SK-N-SH (cell line): ENCODE measurements around the gene LSP1. TPM values are rescaled to one million over a fixed set of nuclear protein-coding genes. Genes with fewer than 3 reads are reported as not detected.

Source experiments
- CTCF ChIA-PET: fragments of 300-600, 350-600 bp; formaldehyde crosslinking; extraction: SDS; loops from one replicate; lab custom pipeline; 2021; lab: Yijun Ruan, JAX
- POLR2A ChIA-PET: fragments of 350-600 bp; sonication (Branson Sonifier 250); formaldehyde crosslinking; extraction: SDS; loops from one replicate; lab custom pipeline; 2020; ENCODE audit warnings: antibody characterized with exemption, inconsistent platforms; lab: Yijun Ruan, JAX
- DNase-seq: peaks from one replicate; pipeline ENCODE4 v3.0.0; 2012
- H2AFZ ChIP-seq: fragments of 200-600 bp; sonication (generic); 2 replicates; pipeline ENCODE4 v1.8.1; 2016; ENCODE audit warnings: antibody characterized with exemption, mild to moderate bottlenecking, low read depth
- H3F3A ChIP-seq: fragments of 200-600 bp; sonication (generic); replicated peaks from 2 replicates; pipeline ENCODE3; 2016; ENCODE audit warnings: antibody characterized with exemption, mild to moderate bottlenecking; ENCODE audit not compliant: insufficient read depth
- H3K27ac ChIP-seq, 2 experiments: fragments of 200-500 bp in 1 of 2; fragments of 200-600 bp in 1 of 2; sonication (Bioruptor generic) in 1 of 2; sonication (generic), shearing (Covaris generic) in 1 of 2; 2 replicates each; pipeline versions ENCODE4 v1.5.1 to v1.6.1; 2014 to 2016; ENCODE audit warnings: low read depth in 2 of 2, inconsistent platforms in 1 of 2, low read length in 1 of 2, mild to moderate bottlenecking in 1 of 2, mixed read lengths in 1 of 2
- H3K27me3 ChIP-seq: fragments of 200-600 bp; sonication (generic), shearing (Covaris generic); 2 replicates; pipeline ENCODE4 v1.6.1; 2016; ENCODE audit warnings: mixed run types; ENCODE audit not compliant: insufficient read depth
- H3K36me3 ChIP-seq, 2 experiments: fragments of 200-500 bp in 1 of 2; fragments of 200-600 bp in 1 of 2; sonication (Bioruptor generic) in 1 of 2; sonication (generic) in 1 of 2; replicated peaks in 1 of 2; 2 replicates each; pipeline versions ENCODE3 to v1.5.1; 2014 to 2016; ENCODE audit warnings: low read length in 1 of 2, mild to moderate bottlenecking in 1 of 2; ENCODE audit not compliant: insufficient read depth in 2 of 2, control insufficient read depth in 1 of 2
- H3K4me1 ChIP-seq, 2 experiments: fragments of 200-500 bp in 1 of 2; fragments of 200-600 bp in 1 of 2; sonication (Bioruptor generic) in 1 of 2; sonication (generic), shearing (Covaris generic) in 1 of 2; 2 replicates each; pipeline versions ENCODE4 v1.5.1 to v1.6.1; 2014 to 2016; ENCODE audit warnings: low read depth in 1 of 2, low read length in 1 of 2, mixed run types in 1 of 2; ENCODE audit not compliant: insufficient read depth in 2 of 2, control insufficient read depth in 1 of 2
- H3K4me2 ChIP-seq: fragments of 200-600 bp; sonication (generic), shearing (Covaris generic); 2 replicates; pipeline ENCODE4 v1.6.1; 2017; ENCODE audit warnings: mixed run types
- H3K4me3 ChIP-seq, 2 experiments: fragments of 200-500 bp in 1 of 2; fragments of 200-600 bp in 1 of 2; sonication (Bioruptor generic) in 1 of 2; sonication (generic), shearing (Covaris generic) in 1 of 2; 2 replicates each; pipeline versions ENCODE4 v1.5.1 to v1.8.1; 2014 to 2016; ENCODE audit warnings: low read depth in 2 of 2, inconsistent platforms in 1 of 2, low read length in 1 of 2, mild to moderate bottlenecking in 1 of 2, mixed read lengths in 1 of 2, moderate library complexity in 1 of 2
- H3K79me2 ChIP-seq: fragments of 200-600 bp; sonication (generic); 2 replicates; pipeline ENCODE4 v1.8.1; 2017; ENCODE audit warnings: mild to moderate bottlenecking; ENCODE audit not compliant: insufficient read depth
- H3K9ac ChIP-seq: fragments of 200-600 bp; sonication (generic); 2 replicates; pipeline ENCODE4 v1.6.1; 2017; ENCODE audit warnings: mixed run types
- H3K9me2 ChIP-seq: fragments of 200-600 bp; sonication (generic); 2 replicates; pipeline ENCODE4 v1.6.1; 2017; ENCODE audit warnings: mixed run types
- H3K9me3 ChIP-seq: fragments of 200-600 bp; sonication (generic); 2 replicates; pipeline ENCODE4 v1.6.1; 2017; ENCODE audit warnings: mixed run types, mild to moderate bottlenecking, moderate library complexity
- H4K20me1 ChIP-seq: fragments of 200-600 bp; sonication (generic); 2 replicates; pipeline ENCODE4 v1.6.1; 2017; ENCODE audit warnings: mild to moderate bottlenecking, mixed run types; ENCODE audit not compliant: insufficient read depth
- CHD2 ChIP-seq: fragments of 150-350 bp; IDR thresholded peaks from 2 replicates; pipeline ENCODE4 v1.6.1; 2018; ENCODE audit warnings: low read length; ENCODE audit not compliant: partially characterized antibody
- CTCF ChIP-seq: fragments of 200-600 bp; sonication (generic); IDR thresholded peaks from 2 replicates; pipeline ENCODE4 v1.6.1; 2017; ENCODE audit warnings: antibody characterized with exemption, mild to moderate bottlenecking, moderate library complexity
- ELF1 ChIP-seq: IDR thresholded peaks from 2 replicates; pipeline ENCODE4 v1.4.0; 2012
- FOSL2 ChIP-seq: IDR thresholded peaks from 2 replicates; pipeline ENCODE4 v1.4.0; 2012; ENCODE audit warnings: low read depth, mild to moderate bottlenecking, moderate library complexity, borderline replicate concordance
- FOXJ3 ChIP-seq: sonication (generic); formaldehyde crosslinking; IDR thresholded peaks from 2 replicates; pipeline ENCODE4 v1.5.1; 2020; ENCODE audit warnings: mild to moderate bottlenecking, missing genetic modification reagents
- FOXM1 ChIP-seq: IDR thresholded peaks from 2 replicates; pipeline ENCODE4 v1.4.0; 2012; ENCODE audit warnings: low read depth, mild to moderate bottlenecking
- GABPA ChIP-seq: IDR thresholded peaks from 2 replicates; pipeline ENCODE4 v1.4.0; 2012; ENCODE audit warnings: low read depth, mild to moderate bottlenecking
- IRF3 ChIP-seq: fragments of 150-350 bp; IDR thresholded peaks from 2 replicates; pipeline ENCODE4 v1.6.1; 2016; ENCODE audit warnings: mild to moderate bottlenecking, low read depth, low read length
- MXI1 ChIP-seq: IDR thresholded peaks from 2 replicates; pipeline ENCODE4 v1.6.1; 2012; ENCODE audit warnings: mild to moderate bottlenecking, low read depth, low read length, improper control_type of control experiment
- NRF1 ChIP-seq: IDR thresholded peaks from 2 replicates; pipeline ENCODE4 v1.6.1; 2012; ENCODE audit warnings: low read depth, mild to moderate bottlenecking, low read length
- RAD21 ChIP-seq: IDR thresholded peaks from 2 replicates; pipeline ENCODE4 v1.6.1; 2012; ENCODE audit warnings: mild to moderate bottlenecking, low read length
- RCOR1 ChIP-seq: fragments of 150-350 bp; IDR thresholded peaks from 2 replicates; pipeline ENCODE4 v1.6.1; 2017; ENCODE audit warnings: antibody characterized with exemption, low read length
- REST ChIP-seq: IDR thresholded peaks from 2 replicates; pipeline ENCODE4 v1.6.1; 2012; ENCODE audit warnings: mild to moderate bottlenecking, low read depth, low read length, moderate library complexity
- RXRA ChIP-seq: IDR thresholded peaks from 2 replicates; pipeline ENCODE4 v1.4.0; 2012; ENCODE audit warnings: low read depth, mild to moderate bottlenecking, borderline replicate concordance
- SIN3A ChIP-seq: IDR thresholded peaks from 2 replicates; pipeline ENCODE4 v1.6.1; 2012; ENCODE audit warnings: low read depth, mild to moderate bottlenecking, low read length, moderate library complexity, borderline replicate concordance
- SMC3 ChIP-seq: IDR thresholded peaks from 2 replicates; pipeline ENCODE4 v1.6.1; 2012; ENCODE audit warnings: low read depth, low read length, improper control_type of control experiment
- TAF1 ChIP-seq: IDR thresholded peaks from 2 replicates; pipeline ENCODE4 v1.6.1; 2012; ENCODE audit warnings: low read depth, mild to moderate bottlenecking, low read length, moderate library complexity, borderline replicate concordance
- TCF12 ChIP-seq: IDR thresholded peaks from 2 replicates; pipeline ENCODE4 v1.4.0; 2012
- USF1 ChIP-seq: IDR thresholded peaks from 2 replicates; pipeline ENCODE4 v1.4.0; 2012; ENCODE audit warnings: low read depth, borderline replicate concordance
- ZBTB33 ChIP-seq: IDR thresholded peaks from 2 replicates; pipeline ENCODE4 v1.4.0; 2012; ENCODE audit warnings: low read depth, borderline replicate concordance
- WGBS: methylation state at CpG from one replicate; pipeline ENCODE4 v1.1.6; 2017; ENCODE audit warnings: low lambda C conversion rate; 5-methylcytosine and 5-hydroxymethylcytosine counted together
- polyA plus RNA-seq, 3 experiments: library from polyadenylated mRNA; depleted of rRNA; stranded (reverse); fragments of >200 nt; gene quantifications; 2 replicates each; pipeline ENCODE4 v1.2.3, GENCODE V29; 2012

LSP1 gene
- polyA plus RNA-seq, 1 of the 3 experiments (the other 2 are of a cell fraction), result 0.38 TPM

GRCh38 chr11:1930462-1930830, 77.6 kb downstream of the LSP1 start:
- no peak overlapping the region for H3K4me2 ChIP-seq
- no peaks in the 10 kb centered on the region for H4K20me1 ChIP-seq
- POLR2A ChIA-PET, result no interaction called here
- TF ChIP-seq RCOR1, result no peak
- TF ChIP-seq SIN3A, result no peak
- no peak for TF ChIP-seq GABPA
- no peak for TF ChIP-seq FOSL2
- TF ChIP-seq CHD2, result no peak
- no peak for TF ChIP-seq ZBTB33
- TF ChIP-seq CTCF, result no peak
- TF ChIP-seq USF1, result no peak
- TF ChIP-seq FOXM1, result no peak
- TF ChIP-seq REST, result no peak
- TF ChIP-seq FOXJ3 (CRISPR knock-in tag), result no peak
- TF ChIP-seq IRF3, result no peak
- TF ChIP-seq ELF1, result no peak
- TF ChIP-seq NRF1, result no peak
- no peak for TF ChIP-seq RAD21
- TF ChIP-seq MXI1, result no peak
- no peak for TF ChIP-seq TCF12
- no peak for TF ChIP-seq RXRA
- no peak for TF ChIP-seq SMC3
- TF ChIP-seq TAF1, result no peak
- H3K9me2 ChIP-seq, result no peaks in the 10 kb centered on the region
- H3K9ac ChIP-seq, result no peak overlapping the region
- H3K36me3 ChIP-seq, result no peaks in the 10 kb centered on the region
- H3K4me3 ChIP-seq, result no peak overlapping the region
- H2AFZ ChIP-seq, result no peak overlapping the region
- H3K27me3 ChIP-seq, result no peaks in the 10 kb centered on the region
- H3K9me3 ChIP-seq, result no peaks in the 10 kb centered on the region
- CTCF ChIA-PET, result no interaction called here
- no peaks in the 10 kb centered on the region for H3F3A ChIP-seq
- peaks cover 0 to 7% of the 10 kb centered on the region in 2 experiments; a peak in 1 of 4 replicates for H3K4me1 ChIP-seq
- DNase-seq, result no peak
- no peak overlapping the region for H3K27ac ChIP-seq
- no peaks in the 10 kb centered on the region for H3K79me2 ChIP-seq
- 83% methylated on average over 9 of the region's 9 CpGs for WGBS
